IMR-90 (cell line): ENCODE results near the gene DUS1L.

Source experiments
- CEBPB ChIP-seq: IDR thresholded peaks from 2 replicates; pipeline ENCODE4 v1.6.1; 2012; ENCODE audit warnings: low read depth, low read length, improper control_type of control experiment
- CHD1 ChIP-seq: IDR thresholded peaks from 2 replicates; pipeline ENCODE4 v1.6.1; 2012; ENCODE audit warnings: low read depth, low read length, improper control_type of control experiment
- FOS ChIP-seq: fragments of 150-350 bp; IDR thresholded peaks from 2 replicates; pipeline ENCODE4 v1.6.1; 2016; ENCODE audit warnings: low read depth, low read length
- MAZ ChIP-seq: IDR thresholded peaks from 2 replicates; pipeline ENCODE4 v1.6.1; 2012; ENCODE audit warnings: low read depth, mild to moderate bottlenecking, low read length, improper control_type of control experiment, moderate library complexity, borderline replicate concordance
- POLR2A ChIP-seq: IDR thresholded peaks from 2 replicates; pipeline ENCODE4 v1.6.1; 2012; ENCODE audit warnings: mild to moderate bottlenecking, low read depth, low read length
- RAD21 ChIP-seq: IDR thresholded peaks from 2 replicates; pipeline ENCODE4 v1.6.1; 2012; ENCODE audit warnings: low read length, improper control_type of control experiment
- SMC3 ChIP-seq: fragments of 150-350 bp; IDR thresholded peaks from 2 replicates; pipeline ENCODE4 v1.6.1; 2016; ENCODE audit warnings: low read depth, mild to moderate bottlenecking, antibody characterized with exemption, low read length, moderate library complexity
- USF2 ChIP-seq: fragments of 150-350 bp; IDR thresholded peaks from 2 replicates; pipeline ENCODE4 v1.6.1; 2017; ENCODE audit warnings: mild to moderate bottlenecking, antibody characterized with exemption, low read length, low read depth
- TF ChIP-seq, protein P1 (sequence below): conservative IDR thresholded peaks from 2 replicates; pipeline ENCODE4 v1.5.1; 2012; ENCODE audit warnings: mild to moderate bottlenecking, low read depth, low read length, improper control_type of control experiment

DNA sequence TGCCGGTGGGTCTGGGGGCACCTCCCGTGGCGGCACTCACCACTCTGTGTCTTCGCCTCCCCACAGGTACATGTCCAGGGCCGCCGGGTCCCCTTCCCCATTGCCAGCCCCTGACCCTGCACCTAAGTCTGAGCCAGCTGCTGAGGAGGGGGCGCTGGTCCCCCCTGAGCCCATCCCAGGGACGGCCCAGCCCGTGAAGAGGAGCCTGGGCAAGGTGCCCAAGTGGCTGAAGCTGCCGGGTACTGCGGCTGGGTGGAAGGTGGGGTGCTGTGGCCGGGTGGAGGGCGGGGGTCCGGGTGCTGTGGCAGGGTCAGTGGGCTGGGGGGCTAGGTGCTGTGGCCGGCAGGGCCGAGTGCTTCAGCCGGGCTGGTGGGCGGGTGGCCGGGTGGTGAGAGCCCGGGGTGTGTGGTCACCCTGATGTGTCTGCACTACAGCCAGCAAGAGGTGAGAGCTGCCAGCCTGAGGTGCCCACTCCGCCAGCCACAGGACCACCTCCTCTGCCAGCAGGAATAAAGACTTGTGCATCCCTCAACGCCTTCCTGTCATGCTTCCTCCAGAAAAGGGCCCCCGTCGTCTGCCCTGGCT is 48.6 kb downstream of the DUS1L start:
- TF ChIP-seq USF2 (no peak), POLR2A (no peak), SMC3 (no peak), FOS (no peak), CHD1 (no peak), CEBPB (no peak), RAD21 (no peak), MAZ (no peak)
- TF ChIP-seq, protein P1, sequence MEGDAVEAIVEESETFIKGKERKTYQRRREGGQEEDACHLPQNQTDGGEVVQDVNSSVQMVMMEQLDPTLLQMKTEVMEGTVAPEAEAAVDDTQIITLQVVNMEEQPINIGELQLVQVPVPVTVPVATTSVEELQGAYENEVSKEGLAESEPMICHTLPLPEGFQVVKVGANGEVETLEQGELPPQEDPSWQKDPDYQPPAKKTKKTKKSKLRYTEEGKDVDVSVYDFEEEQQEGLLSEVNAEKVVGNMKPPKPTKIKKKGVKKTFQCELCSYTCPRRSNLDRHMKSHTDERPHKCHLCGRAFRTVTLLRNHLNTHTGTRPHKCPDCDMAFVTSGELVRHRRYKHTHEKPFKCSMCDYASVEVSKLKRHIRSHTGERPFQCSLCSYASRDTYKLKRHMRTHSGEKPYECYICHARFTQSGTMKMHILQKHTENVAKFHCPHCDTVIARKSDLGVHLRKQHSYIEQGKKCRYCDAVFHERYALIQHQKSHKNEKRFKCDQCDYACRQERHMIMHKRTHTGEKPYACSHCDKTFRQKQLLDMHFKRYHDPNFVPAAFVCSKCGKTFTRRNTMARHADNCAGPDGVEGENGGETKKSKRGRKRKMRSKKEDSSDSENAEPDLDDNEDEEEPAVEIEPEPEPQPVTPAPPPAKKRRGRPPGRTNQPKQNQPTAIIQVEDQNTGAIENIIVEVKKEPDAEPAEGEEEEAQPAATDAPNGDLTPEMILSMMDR = no peak
